ENCODE measurements around the gene GPR32. TPM values are rescaled to one million over a fixed set of nuclear protein-coding genes. Genes with fewer than 3 reads are reported as not detected.

The GPR32 gene
- total RNA-seq, 4 donors from 2014 or later, result not detected

DNA sequence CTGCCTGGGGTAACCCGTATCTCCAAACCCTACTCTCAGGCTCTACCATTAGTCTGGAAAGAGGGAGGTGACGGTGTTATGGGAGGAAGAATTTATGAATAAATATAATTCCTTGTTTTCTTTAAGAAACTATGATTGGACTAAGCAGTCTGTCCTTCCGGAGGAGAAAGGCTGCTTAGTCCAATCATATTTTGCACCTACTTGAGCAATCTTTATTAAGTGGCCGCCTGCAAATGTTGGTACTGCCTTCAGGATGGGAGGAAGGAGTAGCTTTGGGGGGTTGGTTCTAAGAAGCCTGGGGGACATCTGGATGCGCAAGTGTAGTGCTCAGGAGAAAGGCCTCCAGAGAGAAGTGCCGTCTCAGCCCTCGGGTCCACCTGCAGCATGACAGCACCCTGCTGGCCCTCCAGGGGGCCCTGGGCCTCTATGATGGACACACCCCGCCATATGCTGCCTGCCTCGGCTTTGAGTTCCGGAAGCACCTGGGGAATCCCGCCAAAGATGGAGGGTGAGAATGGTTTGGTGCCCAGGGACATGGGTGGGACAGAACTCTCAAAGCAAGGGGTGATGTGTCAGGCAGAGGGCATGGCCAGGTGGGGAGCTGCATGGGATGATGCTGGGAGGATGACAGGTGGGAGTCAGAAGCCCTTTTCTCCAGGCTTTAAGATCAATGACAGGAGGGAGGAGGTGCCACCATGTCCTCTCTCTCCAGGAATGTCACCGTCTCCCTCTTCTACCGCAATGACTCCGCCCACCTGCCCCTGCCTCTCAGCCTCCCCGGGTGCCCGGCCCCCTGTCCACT lies 24.0 kb downstream of the GPR32 start:
- peaks cover 11% of the 10 kb centered on the region for H3K4me1 ChIP-seq
- no peaks in the 10 kb centered on the region for H3K9me3 ChIP-seq
- H3K36me3 ChIP-seq, result peaks cover 28% of the 10 kb centered on the region
- TF ChIP-seq, protein P1, sequence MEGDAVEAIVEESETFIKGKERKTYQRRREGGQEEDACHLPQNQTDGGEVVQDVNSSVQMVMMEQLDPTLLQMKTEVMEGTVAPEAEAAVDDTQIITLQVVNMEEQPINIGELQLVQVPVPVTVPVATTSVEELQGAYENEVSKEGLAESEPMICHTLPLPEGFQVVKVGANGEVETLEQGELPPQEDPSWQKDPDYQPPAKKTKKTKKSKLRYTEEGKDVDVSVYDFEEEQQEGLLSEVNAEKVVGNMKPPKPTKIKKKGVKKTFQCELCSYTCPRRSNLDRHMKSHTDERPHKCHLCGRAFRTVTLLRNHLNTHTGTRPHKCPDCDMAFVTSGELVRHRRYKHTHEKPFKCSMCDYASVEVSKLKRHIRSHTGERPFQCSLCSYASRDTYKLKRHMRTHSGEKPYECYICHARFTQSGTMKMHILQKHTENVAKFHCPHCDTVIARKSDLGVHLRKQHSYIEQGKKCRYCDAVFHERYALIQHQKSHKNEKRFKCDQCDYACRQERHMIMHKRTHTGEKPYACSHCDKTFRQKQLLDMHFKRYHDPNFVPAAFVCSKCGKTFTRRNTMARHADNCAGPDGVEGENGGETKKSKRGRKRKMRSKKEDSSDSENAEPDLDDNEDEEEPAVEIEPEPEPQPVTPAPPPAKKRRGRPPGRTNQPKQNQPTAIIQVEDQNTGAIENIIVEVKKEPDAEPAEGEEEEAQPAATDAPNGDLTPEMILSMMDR (IDR thresholded peaks at IDR 0.05), result no peak
- TF ChIP-seq EP300 (IDR thresholded peaks at IDR 0.05) (no peak), POLR2A (IDR thresholded peaks at IDR 0.05) (no peak), POLR2AphosphoS5 (IDR thresholded peaks at IDR 0.05) (no peak)
- H3K4me3 ChIP-seq, result no peak overlapping the region
- no peaks in the 10 kb centered on the region for H3K27me3 ChIP-seq
- WGBS, result 18% methylated on average over 14 of the region's 16 CpGs
- no peak overlapping the region for H3K27ac ChIP-seq
- no peak for DNase-seq (ENCODE audit: low spot score in 2 of 2)

DNA sequence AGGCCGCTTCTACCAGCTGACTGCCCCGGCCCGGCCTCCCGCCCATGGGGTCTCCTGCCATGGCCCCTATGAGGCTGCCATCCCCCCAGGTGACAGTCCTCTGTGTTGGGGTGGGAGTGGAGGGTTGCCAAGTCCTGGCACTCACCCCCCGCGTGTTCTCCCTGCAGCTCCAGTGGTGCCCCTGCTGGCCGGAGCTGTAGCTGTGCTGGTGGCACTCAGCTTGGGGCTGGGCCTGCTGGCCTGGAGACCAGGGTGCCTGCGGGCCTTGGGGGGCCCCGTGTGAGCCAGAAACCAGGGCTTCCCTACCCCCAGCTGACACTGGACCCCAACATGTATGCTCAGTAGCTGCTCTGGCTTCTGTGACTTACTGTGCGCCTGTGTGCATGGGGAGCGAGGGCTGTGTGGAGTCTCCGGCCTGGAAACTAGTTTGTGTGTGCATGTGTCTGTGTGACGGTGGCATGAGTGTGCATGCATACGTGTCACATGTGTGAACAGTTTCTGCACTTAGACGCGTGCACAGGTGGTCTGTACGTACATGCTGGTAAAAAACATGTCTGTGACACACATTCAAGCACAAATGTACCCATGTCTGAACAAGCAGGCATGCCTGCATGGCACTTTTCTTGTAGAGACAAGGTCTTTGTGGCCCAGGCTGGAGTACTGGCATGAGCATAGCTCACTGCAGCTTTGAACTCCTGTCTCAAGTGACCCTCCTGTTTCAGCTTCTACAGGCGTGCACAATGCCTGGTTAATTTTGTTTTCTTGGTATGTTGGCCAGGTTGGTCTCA lies 24.8 kb downstream of the GPR32 start:
- Histone ChIP-seq H3K27me3 (no peaks in the 10 kb centered on the region), H3K9me3 (no peaks in the 10 kb centered on the region), H3K4me1 (peaks cover 11% of the 10 kb centered on the region), H3K27ac (no peak overlapping the region), H3K36me3 (peaks cover 36% of the 10 kb centered on the region), H3K4me3 (no peak overlapping the region)
- no peak for DNase-seq (ENCODE audit: low spot score in 2 of 2)
- no peak for TF ChIP-seq POLR2AphosphoS5 (IDR thresholded peaks at IDR 0.05)
- no peak for TF ChIP-seq EP300 (IDR thresholded peaks at IDR 0.05)
- TF ChIP-seq POLR2A (IDR thresholded peaks at IDR 0.05), result no peak
- TF ChIP-seq, protein P1 (IDR thresholded peaks at IDR 0.05), result no peak
- WGBS, result 39% methylated on average over 8 of the region's 18 CpGs

DNA sequence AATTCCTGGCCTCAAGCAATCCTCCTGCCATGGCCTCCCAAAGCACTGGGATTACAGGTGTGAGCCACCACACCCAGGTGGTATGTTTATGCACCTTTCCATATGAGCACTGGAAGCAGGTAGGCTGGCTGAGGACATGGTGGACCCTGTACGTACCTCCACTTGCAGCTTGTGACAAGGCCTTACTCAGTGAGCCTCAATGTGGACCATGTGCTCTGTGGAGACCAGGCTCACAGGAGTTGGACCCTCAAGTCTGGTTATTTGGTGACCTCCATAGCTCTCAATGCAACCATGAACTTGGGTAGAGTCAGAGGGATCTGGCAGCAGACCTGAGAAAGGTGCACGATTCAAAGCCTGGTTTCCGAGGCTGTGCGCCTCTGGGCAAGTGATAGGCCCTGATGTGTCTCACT lies 25.4 kb downstream of the GPR32 start:
- H3K9me3 ChIP-seq, result no peaks in the 10 kb centered on the region
- H3K27ac ChIP-seq, result no peak overlapping the region
- 68% methylated on average over 3 of the region's 4 CpGs for WGBS
- no peak overlapping the region for H3K4me3 ChIP-seq
- TF ChIP-seq EP300 (IDR thresholded peaks at IDR 0.05) (no peak), POLR2AphosphoS5 (IDR thresholded peaks at IDR 0.05) (no peak), POLR2A (IDR thresholded peaks at IDR 0.05) (no peak)
- TF ChIP-seq, protein P1 (IDR thresholded peaks at IDR 0.05), result no peak
- H3K4me1 ChIP-seq, result peaks cover 11% of the 10 kb centered on the region
- H3K27me3 ChIP-seq, result no peaks in the 10 kb centered on the region
- no peak for DNase-seq (ENCODE audit: low spot score in 2 of 2)
- peaks cover 38% of the 10 kb centered on the region for H3K36me3 ChIP-seq

DNA sequence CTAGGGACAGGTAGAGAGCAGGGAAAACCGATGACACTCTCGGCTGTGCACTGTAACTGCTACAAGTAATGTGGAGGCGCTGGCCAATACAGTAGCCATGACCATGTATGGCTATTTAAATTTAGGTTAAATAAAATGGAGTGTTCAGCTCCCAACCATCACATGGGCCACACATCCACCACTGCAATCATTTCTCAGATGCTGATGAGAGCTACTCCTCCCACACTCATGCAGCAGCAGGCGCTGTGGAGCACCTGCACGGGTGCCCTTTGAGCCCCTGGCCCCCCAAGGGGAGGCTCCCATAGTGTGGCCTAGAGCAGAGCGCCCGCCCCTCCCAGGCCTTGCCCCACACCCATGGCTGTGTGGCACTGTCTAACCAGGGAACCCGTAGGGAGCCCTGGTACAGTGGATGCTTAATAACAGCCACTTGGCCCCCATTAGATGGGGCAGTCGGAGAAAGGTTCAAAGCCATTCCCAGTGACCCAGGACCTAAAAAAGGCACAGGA lies 25.9 kb downstream of the GPR32 start:
- TF ChIP-seq EP300 (IDR thresholded peaks at IDR 0.05) (no peak), POLR2AphosphoS5 (IDR thresholded peaks at IDR 0.05) (no peak)
- no peaks in the 10 kb centered on the region for H3K27me3 ChIP-seq
- peaks cover 12% of the 10 kb centered on the region for H3K4me1 ChIP-seq
- 96% methylated on average over 4 of the region's 9 CpGs for WGBS
- H3K36me3 ChIP-seq, result peaks cover 40% of the 10 kb centered on the region
- no peak for DNase-seq (ENCODE audit: low spot score in 2 of 2)
- H3K27ac ChIP-seq, result no peak overlapping the region
- no peak overlapping the region for H3K4me3 ChIP-seq
- H3K9me3 ChIP-seq, result no peaks in the 10 kb centered on the region

DNA sequence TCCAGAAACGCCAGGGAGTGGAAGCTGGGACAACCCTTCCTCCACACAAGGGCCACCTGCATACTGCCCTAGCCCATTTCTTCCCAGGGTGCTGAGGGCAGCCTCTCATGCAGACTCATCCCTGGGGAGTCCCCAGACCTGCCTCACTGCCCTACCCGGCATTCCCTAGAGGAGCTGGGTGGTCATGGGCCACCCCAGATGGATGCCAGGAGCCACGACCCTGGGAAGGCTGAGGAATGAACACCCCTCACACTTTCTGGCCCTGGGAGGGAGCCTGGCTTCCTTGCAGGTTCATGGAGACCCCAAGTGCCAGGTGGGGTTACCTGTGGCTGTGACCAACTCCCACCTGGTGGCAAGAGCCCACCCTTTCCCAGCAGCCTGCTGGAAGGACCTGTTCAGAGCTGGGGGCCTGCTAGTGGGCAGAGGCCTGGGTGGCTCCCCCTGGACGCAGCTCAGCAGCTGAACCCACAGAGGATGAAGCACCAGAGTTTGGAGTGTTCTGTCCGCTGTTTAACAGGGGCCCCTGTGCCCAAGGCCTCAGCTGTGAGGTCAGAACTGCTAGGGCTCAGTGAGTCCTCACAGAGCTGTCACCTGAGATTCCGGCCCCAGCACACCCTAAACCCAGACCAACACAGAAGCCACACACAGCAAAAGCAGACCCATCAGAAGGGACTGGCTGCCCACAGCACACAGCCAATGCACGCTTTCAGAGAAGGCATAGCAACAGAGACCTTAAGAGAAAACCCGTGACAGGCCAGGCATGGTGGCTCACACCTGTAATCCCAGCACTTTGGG lies 26.6 kb downstream of the GPR32 start:
- TF ChIP-seq POLR2A (IDR thresholded peaks at IDR 0.05), result no peak
- no peak for DNase-seq (ENCODE audit: low spot score in 2 of 2)
- no peak overlapping the region for H3K27ac ChIP-seq
- no peaks in the 10 kb centered on the region for H3K9me3 ChIP-seq
- WGBS, result 86% methylated on average over 6 of the region's 8 CpGs
- H3K4me1 ChIP-seq, result peaks cover 18% of the 10 kb centered on the region
- no peak overlapping the region for H3K4me3 ChIP-seq
- peaks cover 47% of the 10 kb centered on the region for H3K36me3 ChIP-seq
- no peaks in the 10 kb centered on the region for H3K27me3 ChIP-seq
